Transverse colon (tissue), 4 donors: Measurements from ENCODE around the gene CHST11. TPM values are rescaled to one million over a fixed set of nuclear protein-coding genes. Genes with fewer than 3 reads are reported as not detected.

ENCODE experiments used
- DNase-seq: peaks from one replicate; pipeline ENCODE4 v3.0.0-alpha.2; 2019
- H3K27ac ChIP-seq, 4 donors: fragments of 200-600 bp; sonication (generic); 2 replicates each; pipeline ENCODE4 v1.5.1; 2016 to 2018; ENCODE audit warnings: inconsistent platforms in 4 of 4
- H3K27me3 ChIP-seq: fragments of 200-600 bp; sonication (generic); 2 replicates; pipeline ENCODE4 v1.5.1; 2017; ENCODE audit warnings: inconsistent platforms
- H3K36me3 ChIP-seq, 4 donors: fragments of 200-600 bp; sonication (generic); 2 replicates each; pipeline ENCODE4 v1.5.1; 2017 to 2019; ENCODE audit warnings: inconsistent platforms in 4 of 4
- H3K4me1 ChIP-seq, 4 donors: fragments of 200-600 bp; sonication (generic); 2 replicates each; pipeline ENCODE4 v1.5.1; 2017 to 2020; ENCODE audit warnings: inconsistent platforms in 4 of 4
- H3K4me3 ChIP-seq, 4 donors: fragments of 200-600 bp; sonication (generic); 1 replicate in 1 of 4; 2 replicates in 3 of 4; pipeline versions ENCODE4 v1.5.1 to v1.6.1; 2017 to 2019; ENCODE audit warnings: inconsistent platforms in 4 of 4
- H3K9me3 ChIP-seq, 2 donors: fragments of 200-600 bp; sonication (generic); 2 replicates each; pipeline ENCODE4 v1.5.1; 2017 to 2019; ENCODE audit warnings: inconsistent platforms in 2 of 2
- CTCF ChIP-seq, 5 experiments: fragments of 200-600 bp in 3 of 5; fragments of 450-650 bp in 2 of 5; sonication (generic) in 3 of 5; IDR thresholded peaks; 1 replicate in 2 of 5; 2 replicates in 3 of 5; pipeline ENCODE4 v1.5.1; 2016 to 2017; ENCODE audit warnings: antibody characterized with exemption in 5 of 5, inconsistent platforms in 3 of 5, mild to moderate bottlenecking in 2 of 5, moderate library complexity in 1 of 5
- EP300 ChIP-seq: sonication (generic); formaldehyde crosslinking; IDR thresholded peaks from one replicate; pipeline ENCODE4 v1.6.1; 2017; ENCODE audit warnings: antibody characterized with exemption, low read depth
- POLR2A ChIP-seq: fragments of 450-650 bp; IDR thresholded peaks from one replicate; pipeline ENCODE4 v1.6.1; 2016; ENCODE audit warnings: antibody characterized with exemption, mild to moderate bottlenecking, moderate library complexity
- POLR2AphosphoS5 ChIP-seq, 3 donors: sonication (generic); formaldehyde crosslinking; IDR thresholded peaks; one replicate each; pipeline ENCODE4 v1.6.1; 2016; ENCODE audit warnings: antibody characterized with exemption in 3 of 3
- whole genome bisulfite sequencing, 2 donors: methylation state at CpG; one replicate each; pipeline ENCODE4 v1.1.5; 2018; ENCODE audit warnings: low coverage in 1 of 2; 5-methylcytosine and 5-hydroxymethylcytosine counted together
- in situ Hi-C, 4 donors: fragments of 200-750 bp; cut with MboI; loops; one replicate each; pipeline versions ENCODE4 v1.15.0 to v1.15.1; 2017; ENCODE audit warnings: low sequenced_read_pairs in 3 of 4, low pct_ligation_motif_present in 1 of 4, low pct_unique_long_range_greater_than_20kb in 1 of 4
- intact Hi-C: fragments of 100-400 bp; cut with DNase I; formaldehyde crosslinking; loops from one replicate; pipeline ENCODE4 v1.15.1; 2023; ENCODE audit warnings: low total_unique reads
- total RNA-seq, 4 donors: library from RNA; depleted of rRNA; stranded (reverse); fragments of >200 nt; gene quantifications; one replicate each; pipeline ENCODE4 v1.1.0, GENCODE V29; 2016

CHST11 gene
- total RNA-seq, 4 donors from 2014 or later: 4.2 to 123 (median 31.5) TPM

GRCh38 chr12:104590022-104590421, 133.3 kb downstream of the CHST11 start:
- Histone ChIP-seq H3K27ac (no peak overlapping the region), H3K36me3 (no peaks in the 10 kb centered on the region), H3K4me3 (no peak overlapping the region), H3K9me3 (no peaks in the 10 kb centered on the region), H3K4me1 (peaks cover 0 to 5% (median 2%) of the 10 kb centered on the region in 4 donors), H3K27me3 (no peaks in the 10 kb centered on the region)
- in situ Hi-C loops: no loop called here
- WGBS, 2 donors: 85% methylated on average over 8 of the region's 8 CpGs; no CpG with 5 or more reads in 1 of the 2 donors
- intact Hi-C loops: no loop called here
- TF ChIP-seq CTCF (IDR thresholded peaks at IDR 0.05) (no peak), POLR2A (no peak), EP300 (no peak), POLR2AphosphoS5 (IDR thresholded peaks at IDR 0.05) (no peak)
- DNase-seq: no peak

GRCh38 chr12:104591257-104591885, 134.6 kb downstream of the CHST11 start:
- H3K27ac ChIP-seq: no peak overlapping the region
- H3K27me3 ChIP-seq: no peaks in the 10 kb centered on the region
- in situ Hi-C loops: no loop called here
- 68% methylated on average over 7 of the region's 7 CpGs for WGBS, 2 donors
- H3K4me1 ChIP-seq: peaks cover under 1 to 12% (median 6%) of the 10 kb centered on the region in 4 donors
- intact Hi-C loops: no loop called here
- H3K36me3 ChIP-seq: no peaks in the 10 kb centered on the region
- DNase-seq: no peak
- H3K4me3 ChIP-seq: no peak overlapping the region
- TF ChIP-seq POLR2AphosphoS5 (IDR thresholded peaks at IDR 0.05): no peak
- no peak for TF ChIP-seq EP300
- TF ChIP-seq CTCF (IDR thresholded peaks at IDR 0.05): no peak
- no peak for TF ChIP-seq POLR2A
- no peaks in the 10 kb centered on the region for H3K9me3 ChIP-seq

GRCh38 chr12:104593482-104593881, 136.7 kb downstream of the CHST11 start:
- WGBS, 2 donors: 91 to 92% methylated on average over 3 to 5 of the region's 5 CpGs
- H3K36me3 ChIP-seq: no peaks in the 10 kb centered on the region
- peaks cover 0 to 19% (median 9%) of the 10 kb centered on the region in 4 donors for H3K4me1 ChIP-seq
- H3K9me3 ChIP-seq: no peaks in the 10 kb centered on the region
- H3K27ac ChIP-seq: no peak overlapping the region
- intact Hi-C loops: no loop called here
- DNase-seq: no peak
- TF ChIP-seq POLR2A: no peak
- no peak for TF ChIP-seq CTCF (IDR thresholded peaks at IDR 0.05)
- no peak for TF ChIP-seq EP300
- no peak for TF ChIP-seq POLR2AphosphoS5 (IDR thresholded peaks at IDR 0.05)
- no peak overlapping the region for H3K4me3 ChIP-seq
- no peaks in the 10 kb centered on the region for H3K27me3 ChIP-seq
- in situ Hi-C loops: no loop called here

- in situ Hi-C loops: no loop called here
- Histone ChIP-seq H3K36me3 (no peaks in the 10 kb centered on the region), H3K4me1 (peaks cover 0 to 19% (median 9%) of the 10 kb centered on the region in 4 donors), H3K4me3 (no peak overlapping the region), H3K27me3 (no peaks in the 10 kb centered on the region), H3K27ac (peak overlapping the region in 2 of 4 donors; percentile 15 to 58), H3K9me3 (no peaks in the 10 kb centered on the region)
- intact Hi-C loops: no loop called here
- TF ChIP-seq CTCF (IDR thresholded peaks at IDR 0.05): no peak
- TF ChIP-seq POLR2A: no peak
- TF ChIP-seq EP300: no peak
- peak in 2 of 3 donors; percentile 51 to 73 for TF ChIP-seq POLR2AphosphoS5 (IDR thresholded peaks at IDR 0.05)
- 61 to 63% methylated on average over 12 of the region's 12 CpGs for WGBS, 2 donors
- peak; percentile 24 for DNase-seq
These were observed 139.5 kb downstream of the CHST11 start for GRCh38 chr12:104596134-104596799.
